ENCODE measurements around the gene AKAP10. TPM values are rescaled to one million over a fixed set of nuclear protein-coding genes. Genes with fewer than 3 reads are reported as not detected.

The AKAP10 gene
- total and polyA plus RNA-seq, 2 of the 8 experiments (the other 6 are each of a cell fraction or from before 2014, with no cell fraction given) = 13.3 to 27.0 TPM

DNA sequence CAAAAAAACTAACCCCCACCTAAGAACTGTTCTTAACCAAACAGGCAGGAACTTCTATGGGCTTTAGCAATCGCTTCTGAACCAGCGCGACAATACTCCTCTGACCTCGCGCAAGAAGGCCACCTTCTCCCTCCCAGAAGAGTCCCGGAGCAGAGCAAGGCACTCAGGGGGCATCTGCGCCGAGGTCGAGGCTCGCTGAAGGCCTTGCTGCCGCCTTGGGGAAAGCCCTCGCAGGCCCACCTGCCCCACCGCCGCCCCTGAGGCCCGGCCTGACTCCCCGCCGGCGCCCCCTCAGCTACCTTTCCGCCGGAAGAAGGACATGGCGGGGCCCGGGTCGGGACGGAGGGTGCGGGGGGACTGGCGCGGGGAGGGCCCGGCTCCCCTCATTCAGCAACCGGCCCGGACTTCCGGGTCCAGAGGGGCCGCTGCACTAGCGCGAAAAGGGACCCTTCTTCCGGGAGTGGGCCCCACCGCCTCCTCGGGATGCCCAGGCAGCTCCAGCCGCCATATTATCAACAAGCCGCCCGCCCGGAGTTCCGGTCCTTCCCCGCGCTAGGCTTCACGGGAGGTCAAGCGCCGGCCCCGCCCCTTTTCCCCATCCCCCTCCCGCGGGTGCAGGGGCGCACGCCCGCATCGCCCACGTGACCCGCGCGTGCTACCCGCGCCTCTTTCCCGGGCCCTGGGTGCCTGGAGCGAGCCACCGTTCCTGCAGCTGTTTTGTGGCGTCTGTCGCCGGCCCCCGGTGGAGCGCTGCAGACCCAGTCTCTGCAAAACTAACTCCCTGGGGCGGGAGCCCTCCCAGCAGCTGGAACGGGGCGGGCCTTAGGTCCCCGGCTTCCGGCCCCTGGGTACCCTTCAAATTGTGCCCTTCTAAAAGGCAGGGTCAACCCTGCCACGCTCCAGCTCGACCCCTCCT is at the start of gene AKAP10 (continued):
- TF ChIP-seq CBX8 (IDR thresholded peaks at IDR 0.05; ENCODE audit: borderline replicate concordance, low read depth, low read length) (no peak), BACH1 (IDR thresholded peaks at IDR 0.05; ENCODE audit: low read length) (no peak), GTF2F1 (IDR thresholded peaks at IDR 0.05; ENCODE audit: borderline replicate concordance, low read depth, low read length) (no peak), KDM1A (IDR thresholded peaks at IDR 0.05; ENCODE audit: borderline replicate concordance, low read length) (no peak), GABPA (IDR thresholded peaks at IDR 0.05; ENCODE audit: borderline replicate concordance, insufficient read depth, low read length) (peak; percentile 41; the same call in 1 of the 2 replicates), CTBP2 (IDR thresholded peaks at IDR 0.05; ENCODE audit: borderline replicate concordance, insufficient read depth, insufficient read length, low read length) (no peak), HDAC2 (IDR thresholded peaks at IDR 0.05; ENCODE audit: borderline replicate concordance in 1 of 2, low read depth in 2 of 2, low read length in 2 of 2) (0 out of 4 replicates have a peak, but pooled peaks of 1 of the 2 experiments have one; percentile 26), CHD2 (IDR thresholded peaks at IDR 0.05; ENCODE audit: low read length) (0 out of 2 replicates have a peak, but pooled peaks have one; percentile 57), POLR2AphosphoS5 (IDR thresholded peaks at IDR 0.05; ENCODE audit: low read depth, low read length) (peak; percentile 72; the same call in 1 of the 2 replicates), KDM4A (IDR thresholded peaks at IDR 0.05; ENCODE audit: low read depth, low read length, severe bottlenecking) (no peak), NRF1 (IDR thresholded peaks at IDR 0.05; ENCODE audit: low read depth, low read length) (no peak), ZNF274 (IDR thresholded peaks at IDR 0.05; ENCODE audit: borderline replicate concordance, extremely low read depth, low read length) (no peak), ASH2L (IDR thresholded peaks at IDR 0.05; ENCODE audit: low read length) (peak; percentile 29), BCL11A (IDR thresholded peaks at IDR 0.05; ENCODE audit: low read depth in 2 of 2, low read length in 2 of 2) (no peak), TEAD4 (IDR thresholded peaks at IDR 0.05; ENCODE audit: low read depth, low read length) (no peak), SUZ12 (IDR thresholded peaks at IDR 0.05; ENCODE audit: low read length) (no peak), CREB1 (IDR thresholded peaks at IDR 0.05) (no peak; the same call in 1 of the 2 replicates), JUND (IDR thresholded peaks at IDR 0.05; ENCODE audit: low read length) (no peak), SP4 (IDR thresholded peaks at IDR 0.05; ENCODE audit: low read length) (no peak)
- TF ChIP-seq, protein P1, sequence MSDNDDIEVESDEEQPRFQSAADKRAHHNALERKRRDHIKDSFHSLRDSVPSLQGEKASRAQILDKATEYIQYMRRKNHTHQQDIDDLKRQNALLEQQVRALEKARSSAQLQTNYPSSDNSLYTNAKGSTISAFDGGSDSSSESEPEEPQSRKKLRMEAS (IDR thresholded peaks at IDR 0.05) = peak; percentile 95
- TF ChIP-seq, protein P2, sequence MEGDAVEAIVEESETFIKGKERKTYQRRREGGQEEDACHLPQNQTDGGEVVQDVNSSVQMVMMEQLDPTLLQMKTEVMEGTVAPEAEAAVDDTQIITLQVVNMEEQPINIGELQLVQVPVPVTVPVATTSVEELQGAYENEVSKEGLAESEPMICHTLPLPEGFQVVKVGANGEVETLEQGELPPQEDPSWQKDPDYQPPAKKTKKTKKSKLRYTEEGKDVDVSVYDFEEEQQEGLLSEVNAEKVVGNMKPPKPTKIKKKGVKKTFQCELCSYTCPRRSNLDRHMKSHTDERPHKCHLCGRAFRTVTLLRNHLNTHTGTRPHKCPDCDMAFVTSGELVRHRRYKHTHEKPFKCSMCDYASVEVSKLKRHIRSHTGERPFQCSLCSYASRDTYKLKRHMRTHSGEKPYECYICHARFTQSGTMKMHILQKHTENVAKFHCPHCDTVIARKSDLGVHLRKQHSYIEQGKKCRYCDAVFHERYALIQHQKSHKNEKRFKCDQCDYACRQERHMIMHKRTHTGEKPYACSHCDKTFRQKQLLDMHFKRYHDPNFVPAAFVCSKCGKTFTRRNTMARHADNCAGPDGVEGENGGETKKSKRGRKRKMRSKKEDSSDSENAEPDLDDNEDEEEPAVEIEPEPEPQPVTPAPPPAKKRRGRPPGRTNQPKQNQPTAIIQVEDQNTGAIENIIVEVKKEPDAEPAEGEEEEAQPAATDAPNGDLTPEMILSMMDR (IDR thresholded peaks at IDR 0.05; ENCODE audit: control extremely low read depth in 1 of 3, insufficient read depth in 1 of 3, low read depth in 1 of 3, low read length in 3 of 3) = no peak

All from H1 (cell line).